ENCODE results near the gene SPNS2. TPM values are rescaled to one million over a fixed set of nuclear protein-coding genes. Genes with fewer than 3 reads are reported as not detected.
A peak's percentile ranks its signal among the peaks of the same experiment; 100 is the strongest.

The SPNS2 gene
- total RNA-seq, 2 experiments from 2014 or later, result 0.33 to 0.53 TPM

GRCh38 chr17:4544951-4545216 is 46.2 kb downstream of the SPNS2 start:
- no peaks in the 10 kb centered on the region for H3K27me3 Mint-ChIP-seq
- TF ChIP-seq, protein P1, sequence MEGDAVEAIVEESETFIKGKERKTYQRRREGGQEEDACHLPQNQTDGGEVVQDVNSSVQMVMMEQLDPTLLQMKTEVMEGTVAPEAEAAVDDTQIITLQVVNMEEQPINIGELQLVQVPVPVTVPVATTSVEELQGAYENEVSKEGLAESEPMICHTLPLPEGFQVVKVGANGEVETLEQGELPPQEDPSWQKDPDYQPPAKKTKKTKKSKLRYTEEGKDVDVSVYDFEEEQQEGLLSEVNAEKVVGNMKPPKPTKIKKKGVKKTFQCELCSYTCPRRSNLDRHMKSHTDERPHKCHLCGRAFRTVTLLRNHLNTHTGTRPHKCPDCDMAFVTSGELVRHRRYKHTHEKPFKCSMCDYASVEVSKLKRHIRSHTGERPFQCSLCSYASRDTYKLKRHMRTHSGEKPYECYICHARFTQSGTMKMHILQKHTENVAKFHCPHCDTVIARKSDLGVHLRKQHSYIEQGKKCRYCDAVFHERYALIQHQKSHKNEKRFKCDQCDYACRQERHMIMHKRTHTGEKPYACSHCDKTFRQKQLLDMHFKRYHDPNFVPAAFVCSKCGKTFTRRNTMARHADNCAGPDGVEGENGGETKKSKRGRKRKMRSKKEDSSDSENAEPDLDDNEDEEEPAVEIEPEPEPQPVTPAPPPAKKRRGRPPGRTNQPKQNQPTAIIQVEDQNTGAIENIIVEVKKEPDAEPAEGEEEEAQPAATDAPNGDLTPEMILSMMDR (IDR thresholded peaks at IDR 0.05), result no peak
- no peak for DNase-seq
- no peak overlapping the region for H3K4me3 ChIP-seq (ENCODE audit: low read length)
- ATAC-seq (ENCODE audit: poor library complexity), result no peak
- H3K9me3 Mint-ChIP-seq, result no peaks in the 10 kb centered on the region
- peaks cover 0 to 4% of the 10 kb centered on the region in 2 experiments for H3K9me3 ChIP-seq (ENCODE audit: control insufficient read depth in 1 of 2, insufficient read depth in 1 of 2, low read length in 2 of 2)
- peaks cover 70% of the 10 kb centered on the region for H3K36me3 Mint-ChIP-seq (ENCODE audit: low read depth)
- H3K4me1 Mint-ChIP-seq (ENCODE audit: low read depth), result no peaks in the 10 kb centered on the region
- ChIA-PET CTCF (no interaction called here), POLR2A (no interaction called here)
- no peak overlapping the region for H3K4me3 Mint-ChIP-seq
- H3K27me3 ChIP-seq (ENCODE audit: control insufficient read depth in 1 of 2, insufficient read depth in 2 of 2, low read length in 2 of 2), result no peaks in the 10 kb centered on the region
- intact Hi-C loops (cut with DNase I, micrococcal nuclease), result no loop called here
- H3K27ac ChIP-seq (ENCODE audit: low read depth in 1 of 2, low read length in 2 of 2), result no peak overlapping the region
- peaks cover 90% of the 10 kb centered on the region for H3K36me3 ChIP-seq (ENCODE audit: insufficient read depth, low read length)
- no peak overlapping the region for H3K27ac Mint-ChIP-seq
- no peaks in the 10 kb centered on the region for H3K4me1 ChIP-seq (ENCODE audit: insufficient read depth, low read length)

DNA sequence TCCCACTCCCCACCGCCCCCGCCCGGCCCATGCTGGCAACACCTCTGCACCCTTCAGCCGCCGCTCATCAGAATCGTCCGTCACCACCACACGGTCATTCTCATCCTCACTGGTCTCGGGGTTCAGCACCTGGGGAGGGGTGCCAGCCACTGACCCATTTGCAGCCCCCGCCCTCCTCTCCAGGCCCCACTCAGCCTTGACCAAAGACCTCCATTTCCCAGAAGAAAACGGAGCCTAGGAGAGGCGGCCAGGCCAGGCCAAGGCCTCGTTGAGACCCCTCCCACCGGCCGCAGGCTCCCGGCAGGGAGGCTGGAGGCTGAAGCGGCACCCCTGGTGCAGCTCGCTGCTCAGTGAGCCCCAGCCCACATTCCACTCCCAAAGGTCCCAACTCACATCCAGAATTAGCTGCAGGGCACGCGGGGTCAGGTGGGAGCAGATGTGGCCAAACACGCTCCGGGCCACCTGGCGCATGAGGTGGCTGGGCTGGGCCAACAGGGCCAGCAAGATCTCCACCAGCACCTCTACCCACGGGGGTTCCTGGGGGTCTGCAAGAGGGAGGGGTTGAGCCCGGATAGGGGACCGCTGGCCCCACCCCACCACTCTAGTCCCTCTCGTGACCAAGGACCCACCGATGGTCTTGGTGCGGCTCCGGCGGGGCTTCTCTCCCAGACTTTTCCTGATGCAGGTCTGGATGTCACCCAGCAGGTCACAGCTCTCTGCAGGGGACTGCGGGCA is 46.7 kb downstream of the SPNS2 start:
- Histone ChIP-seq H3K27me3 (ENCODE audit: control insufficient read depth in 1 of 2, insufficient read depth in 2 of 2, low read length in 2 of 2) (no peaks in the 10 kb centered on the region), H3K4me1 (ENCODE audit: insufficient read depth, low read length) (peaks cover under 1% of the 10 kb centered on the region), H3K36me3 (ENCODE audit: insufficient read depth, low read length) (peaks cover 91% of the 10 kb centered on the region), H3K27ac (ENCODE audit: low read depth in 1 of 2, low read length in 2 of 2) (no peak overlapping the region), H3K9me3 (ENCODE audit: control insufficient read depth in 1 of 2, insufficient read depth in 1 of 2, low read length in 2 of 2) (peaks cover 0 to 4% of the 10 kb centered on the region in 2 experiments), H3K4me3 (ENCODE audit: low read length) (no peak overlapping the region)
- Mint-ChIP-seq H3K36me3 (ENCODE audit: low read depth) (peaks cover 73% of the 10 kb centered on the region), H3K27me3 (no peaks in the 10 kb centered on the region), H3K9me3 (no peaks in the 10 kb centered on the region), H3K4me3 (no peak overlapping the region), H3K27ac (no peak overlapping the region), H3K4me1 (ENCODE audit: low read depth) (no peaks in the 10 kb centered on the region)
- POLR2A ChIA-PET, result no interaction called here
- DNase-seq, result no peak
- TF ChIP-seq, protein P1 (IDR thresholded peaks at IDR 0.05), result no peak
- CTCF ChIA-PET, result no interaction called here
- intact Hi-C loops (cut with DNase I, micrococcal nuclease), result no loop called here
- ATAC-seq (ENCODE audit: poor library complexity), result no peak

GRCh38 chr17:4547118-4547906 is 48.6 kb downstream of the SPNS2 start:
- Mint-ChIP-seq H3K27ac (no peak overlapping the region), H3K27me3 (no peaks in the 10 kb centered on the region), H3K4me3 (no peak overlapping the region), H3K36me3 (ENCODE audit: low read depth) (peaks cover 71% of the 10 kb centered on the region), H3K4me1 (ENCODE audit: low read depth) (no peaks in the 10 kb centered on the region), H3K9me3 (no peaks in the 10 kb centered on the region)
- ATAC-seq (ENCODE audit: poor library complexity), result no peak
- DNase-seq, result peak in 1 of 14 experiments; percentile 28
- Histone ChIP-seq H3K9me3 (ENCODE audit: control insufficient read depth in 1 of 2, insufficient read depth in 1 of 2, low read length in 2 of 2) (no peaks in the 10 kb centered on the region), H3K27ac (ENCODE audit: low read depth in 1 of 2, low read length in 2 of 2) (no peak overlapping the region), H3K27me3 (ENCODE audit: control insufficient read depth in 1 of 2, insufficient read depth in 2 of 2, low read length in 2 of 2) (no peaks in the 10 kb centered on the region), H3K4me3 (ENCODE audit: low read length) (no peak overlapping the region), H3K36me3 (ENCODE audit: insufficient read depth, low read length) (peaks cover 91% of the 10 kb centered on the region), H3K4me1 (ENCODE audit: insufficient read depth, low read length) (peaks cover 9% of the 10 kb centered on the region)
- intact Hi-C loops (cut with DNase I, micrococcal nuclease), result no loop called here
- ChIA-PET CTCF (no interaction called here), POLR2A (no interaction called here)
- TF ChIP-seq, protein P1 (IDR thresholded peaks at IDR 0.05), result no peak

Data from CD4-positive, alpha-beta T cell (primary cell).